ENCODE results near the gene DXO.

DXO gene

GRCh38 chr6:31958412-31958740, 13.6 kb downstream of the DXO start:
- Histone ChIP-seq H3K27me3 (replicated peaks) (no peaks in the 10 kb centered on the region), H3K27ac (peak overlapping the region; percentile 51), H3K36me3 (replicated peaks) (peaks cover 50% of the 10 kb centered on the region), H3K4me3 (ENCODE audit: low read depth, low read length) (peak overlapping the region; percentile 100)
- no peak for DNase-seq
- no peak for TF ChIP-seq CTCF (IDR thresholded peaks at IDR 0.05; ENCODE audit: low read depth, low read length, missing control alignments)
- in situ Hi-C loops (cut with HindIII; ENCODE audit: low pct_ligation_motif_present, low sequenced_read_pairs): no loop called here

- Histone ChIP-seq H3K27me3 (replicated peaks) (no peaks in the 10 kb centered on the region), H3K36me3 (replicated peaks) (peaks cover 50% of the 10 kb centered on the region), H3K4me3 (ENCODE audit: low read depth, low read length) (no peak overlapping the region), H3K27ac (no peak overlapping the region)
- DNase-seq: no peak
- in situ Hi-C loops (cut with HindIII; ENCODE audit: low pct_ligation_motif_present, low sequenced_read_pairs): no loop called here
- TF ChIP-seq CTCF (IDR thresholded peaks at IDR 0.05; ENCODE audit: low read depth, low read length, missing control alignments): no peak
Observed at GRCh38 chr6:31956796-31957195, 15.1 kb downstream of the DXO start.

GRCh38 chr6:31954511-31954910, 17.4 kb downstream of the DXO start:
- in situ Hi-C loops (cut with HindIII; ENCODE audit: low pct_ligation_motif_present, low sequenced_read_pairs): no loop called here
- Histone ChIP-seq H3K27me3 (replicated peaks) (no peaks in the 10 kb centered on the region), H3K36me3 (replicated peaks) (peaks cover 50% of the 10 kb centered on the region), H3K4me3 (ENCODE audit: low read depth, low read length) (no peak overlapping the region), H3K27ac (no peak overlapping the region)
- DNase-seq: no peak
- TF ChIP-seq CTCF (IDR thresholded peaks at IDR 0.05; ENCODE audit: low read depth, low read length, missing control alignments): no peak

- H3K36me3 ChIP-seq (replicated peaks): peaks cover 50% of the 10 kb centered on the region
- in situ Hi-C loops (cut with HindIII; ENCODE audit: low pct_ligation_motif_present, low sequenced_read_pairs): no loop called here
- H3K27me3 ChIP-seq (replicated peaks): no peaks in the 10 kb centered on the region
- H3K4me3 ChIP-seq (ENCODE audit: low read depth, low read length): no peak overlapping the region
- no peak for TF ChIP-seq CTCF (IDR thresholded peaks at IDR 0.05; ENCODE audit: low read depth, low read length, missing control alignments)
- no peak overlapping the region for H3K27ac ChIP-seq
- no peak for DNase-seq
Observed at GRCh38 chr6:31952890-31953289, 19.0 kb downstream of the DXO start.

- Histone ChIP-seq H3K27ac (no peak overlapping the region), H3K4me3 (ENCODE audit: low read depth, low read length) (no peak overlapping the region), H3K27me3 (replicated peaks) (no peaks in the 10 kb centered on the region), H3K36me3 (replicated peaks) (peaks cover 50% of the 10 kb centered on the region)
- peak; percentile 46 for DNase-seq
- TF ChIP-seq CTCF (IDR thresholded peaks at IDR 0.05; ENCODE audit: low read depth, low read length, missing control alignments): peak; percentile 95
- in situ Hi-C loops (cut with HindIII; ENCODE audit: low pct_ligation_motif_present, low sequenced_read_pairs): no loop called here
Observed at GRCh38 chr6:31952140-31952805, 19.7 kb downstream of the DXO start.

- H3K4me3 ChIP-seq (ENCODE audit: low read depth, low read length): no peak overlapping the region
- DNase-seq: no peak
Observed at GRCh38 chr6:31949926-31950548, 21.9 kb downstream of the DXO start.

More at GRCh38 chr6:31949926-31950548, 21.9 kb downstream of the DXO start:
- in situ Hi-C loops (cut with HindIII; ENCODE audit: low pct_ligation_motif_present, low sequenced_read_pairs): no loop called here
- Histone ChIP-seq H3K36me3 (replicated peaks) (peaks cover 40% of the 10 kb centered on the region), H3K27me3 (replicated peaks) (no peaks in the 10 kb centered on the region), H3K27ac (no peak overlapping the region)
- TF ChIP-seq CTCF (IDR thresholded peaks at IDR 0.05; ENCODE audit: low read depth, low read length, missing control alignments): no peak
